Measurements from ENCODE around the gene C1orf53.

The C1orf53 gene

GRCh38 chr1:197955486-197956394 lies 53.3 kb downstream of the C1orf53 start:
- DNase-seq (ENCODE audit: low read depth in 2 of 2) = no peak
